Hematopoietic multipotent progenitor cell (in vitro differentiated cells): ENCODE measurements around the gene MRPS11. TPM values are rescaled to one million over a fixed set of nuclear protein-coding genes. Genes with fewer than 3 reads are reported as not detected.

ENCODE experiments used
- total RNA-seq: library from RNA; depleted of rRNA; stranded (reverse); fragments of >200 nt; gene quantifications from one replicate; pipeline ENCODE4 v1.2.3, GENCODE V29; 2012

MRPS11 gene
- total RNA-seq, 1 donor = 29.6 TPM

Other genes with a start within 250 kb of the MRPS11 start
- under 0.01 TPM for gene NTRK3, start 211.0 kb upstream of the MRPS11 start, total RNA-seq
- 12.4 TPM for gene MRPL46, start 320 bp upstream of the MRPS11 start, total RNA-seq
- 12.4 TPM for gene DET1, start 79.0 kb downstream of the MRPS11 start, total RNA-seq
- gene AEN, start 153.6 kb downstream of the MRPS11 start, total RNA-seq = 22.9 TPM
- gene ISG20, start 171.3 kb downstream of the MRPS11 start, total RNA-seq = 40.7 TPM